Neuronal stem cell (in vitro differentiated cells): ENCODE measurements around the gene RLN3.

ENCODE experiments used
- DNase-seq: peaks from one replicate; pipeline ENCODE4 v3.0.0-alpha.2; 2013; ENCODE audit warnings: low spot score
- H2AFZ ChIP-seq: one replicate; pipeline ENCODE4 v1.6.1; 2013; ENCODE audit warnings: mild to moderate bottlenecking, low read length, inconsistent platforms
- H2AK5ac ChIP-seq: 2 replicates; pipeline ENCODE4 v1.6.1; 2013; ENCODE audit warnings: low read depth, mild to moderate bottlenecking, inconsistent platforms, low read length, moderate library complexity, mixed read lengths
- H2BK120ac ChIP-seq: 2 replicates; pipeline ENCODE4 v1.6.1; 2013; ENCODE audit warnings: low read depth, mild to moderate bottlenecking, inconsistent platforms, low read length, moderate library complexity, mixed read lengths
- H2BK12ac ChIP-seq: one replicate; pipeline ENCODE4 v1.6.1; 2013; ENCODE audit warnings: low read length, inconsistent platforms
- H2BK15ac ChIP-seq: 2 replicates; pipeline ENCODE4 v1.6.1; 2013; ENCODE audit warnings: mild to moderate bottlenecking, low read length, inconsistent platforms, mixed read lengths
- H2BK5ac ChIP-seq: one replicate; pipeline ENCODE4 v1.6.1; 2013; ENCODE audit warnings: inconsistent platforms, mild to moderate bottlenecking, low read length, moderate library complexity
- H3K14ac ChIP-seq: one replicate; pipeline ENCODE4 v1.6.1; 2013; ENCODE audit warnings: low read length, inconsistent platforms
- H3K18ac ChIP-seq: 2 replicates; pipeline ENCODE4 v1.6.1; 2013; ENCODE audit warnings: low read length, inconsistent platforms
- H3K23ac ChIP-seq: 2 replicates; pipeline ENCODE4 v1.6.1; 2013; ENCODE audit warnings: low read depth, mild to moderate bottlenecking, mixed read lengths, low read length, inconsistent platforms; ENCODE audit not compliant: poor library complexity
- H3K27ac ChIP-seq: replicated peaks from 3 replicates; pipeline ENCODE4 v1.5.1; 2013; ENCODE audit warnings: low read length, inconsistent platforms
- H3K27me3 ChIP-seq, 3 experiments: 2 replicates each; pipeline ENCODE4 v1.6.1; 2013; ENCODE audit warnings: low read length in 3 of 3, mild to moderate bottlenecking in 2 of 3, inconsistent platforms in 1 of 3, low read depth in 1 of 3, mixed read lengths in 1 of 3, moderate library complexity in 1 of 3; ENCODE audit not compliant: control insufficient read depth in 3 of 3, insufficient read depth in 3 of 3
- H3K36me3 ChIP-seq, 2 donors: replicated peaks in 1 of 2; 2 replicates each; pipeline ENCODE4 v1.6.1; 2013; ENCODE audit warnings: low read length in 2 of 2; ENCODE audit not compliant: control insufficient read depth in 2 of 2, insufficient read depth in 2 of 2
- H3K4ac ChIP-seq: 2 replicates; pipeline ENCODE4 v1.6.1; 2013; ENCODE audit warnings: inconsistent platforms, mild to moderate bottlenecking, low read length, moderate library complexity
- H3K4me1 ChIP-seq, 2 donors: 1 replicate in 1 of 2; 2 replicates in 1 of 2; pipeline ENCODE4 v1.6.1; 2013; ENCODE audit warnings: low read length in 2 of 2, low read depth in 1 of 2; ENCODE audit not compliant: control insufficient read depth in 2 of 2, insufficient read depth in 1 of 2
- H3K4me2 ChIP-seq: one replicate; pipeline ENCODE4 v1.6.1; 2013; ENCODE audit warnings: mild to moderate bottlenecking, low read length, inconsistent platforms; ENCODE audit not compliant: insufficient read depth, poor library complexity, severe bottlenecking
- H3K4me3 ChIP-seq, 2 donors: 2 replicates each; pipeline ENCODE4 v1.5.1; 2013; ENCODE audit warnings: low read length in 2 of 2, mild to moderate bottlenecking in 2 of 2, inconsistent platforms in 1 of 2, moderate library complexity in 1 of 2
- H3K79me1 ChIP-seq: one replicate; pipeline ENCODE4 v1.6.1; 2013; ENCODE audit warnings: low read depth, mild to moderate bottlenecking, inconsistent platforms, low read length, moderate library complexity
- H3K9ac ChIP-seq: one replicate; pipeline ENCODE4 v1.6.1; 2013; ENCODE audit warnings: mild to moderate bottlenecking, low read depth, low read length, inconsistent platforms; ENCODE audit not compliant: poor library complexity
- H3K9me3 ChIP-seq, 2 donors: replicated peaks in 1 of 2; 2 replicates each; pipeline versions ENCODE3 to v1.6.1; 2013; ENCODE audit warnings: low read length in 2 of 2, mild to moderate bottlenecking in 2 of 2, inconsistent platforms in 1 of 2, low read depth in 1 of 2, mixed read lengths in 1 of 2, moderate library complexity in 1 of 2; ENCODE audit not compliant: control insufficient read depth in 2 of 2, insufficient read depth in 1 of 2
- H4K8ac ChIP-seq: one replicate; pipeline ENCODE4 v1.6.1; 2013; ENCODE audit warnings: low read depth, mild to moderate bottlenecking, inconsistent platforms, low read length, moderate library complexity
- H4K91ac ChIP-seq: one replicate; pipeline ENCODE4 v1.6.1; 2013; ENCODE audit warnings: low read length, low read depth, mild to moderate bottlenecking, inconsistent platforms; ENCODE audit not compliant: poor library complexity
- WGBS, 2 donors: extraction: QIAGEN DNeasy Blood & Tissue Kit; methylation state at CpG; one replicate each; pipeline ENCODE4 v1.1.7; 2013; ENCODE audit warnings: missing lambda C conversion rate in 2 of 2, mixed read lengths in 1 of 2; ENCODE audit not compliant: insufficient read length in 2 of 2, insufficient replicate concordance in 1 of 2; ENCODE audit errors: extremely low coverage in 2 of 2; 5-methylcytosine and 5-hydroxymethylcytosine counted together

RLN3 gene

DNA sequence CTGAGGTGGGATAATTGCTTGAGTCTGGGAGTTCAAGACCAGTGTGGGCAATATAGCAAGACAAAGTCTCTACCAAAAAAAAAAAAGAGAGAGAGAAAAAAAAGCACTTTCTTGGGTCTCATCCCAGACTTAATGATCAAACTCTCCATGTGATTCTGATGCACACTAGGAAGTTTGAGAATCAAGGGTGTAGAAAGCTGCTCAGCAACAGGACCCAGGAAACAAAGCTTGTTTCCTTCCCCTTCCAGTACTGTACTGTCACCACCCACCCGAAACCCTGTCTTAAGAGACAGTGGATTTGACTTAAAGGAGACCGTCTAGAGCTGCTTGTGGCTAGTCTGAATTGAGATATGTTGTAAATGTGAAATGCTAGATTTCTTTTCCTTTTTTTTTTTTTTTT, 50.5 kb downstream of the RLN3 start:
- no peak overlapping the region for H2BK5ac ChIP-seq
- H3K4me1 ChIP-seq, result peaks cover 7 to 14% of the 10 kb centered on the region in 2 donors
- no CpG with 5 or more reads among the region's 2 CpGs for WGBS, 2 donors

More for the DNA sequence above, 50.5 kb downstream of the RLN3 start:
- Histone ChIP-seq H3K14ac (no peak overlapping the region), H4K8ac (no peak overlapping the region), H3K9ac (no peak overlapping the region), H3K9me3 (no peaks in the 10 kb centered on the region), H3K27me3 (peaks cover 0 to 20% (median 5%) of the 10 kb centered on the region in 3 experiments), H3K4me2 (no peak overlapping the region), H3K23ac (no peak overlapping the region), H3K4me3 (no peak overlapping the region), H2AFZ (no peak overlapping the region), H3K36me3 (no peaks in the 10 kb centered on the region), H3K79me1 (no peaks in the 10 kb centered on the region), H3K4ac (no peak overlapping the region), H2BK15ac (no peak overlapping the region), H2AK5ac (no peak overlapping the region), H4K91ac (no peak overlapping the region), H2BK120ac (no peak overlapping the region), H3K27ac (no peak overlapping the region), H3K18ac (no peak overlapping the region), H2BK12ac (no peak overlapping the region)
- DNase-seq, result no peak
